Mammary epithelial cell (primary cell): ENCODE results near the gene DIS3L2.
"Not testable (repeated sequence)": the region's sequence is repeated elsewhere in the genome, so short reads cannot be mapped to it uniquely, and the experiment has no call there.

ENCODE experiments used
- CTCF ChIP-seq, 2 donors: IDR thresholded peaks in 1 of 2; conservative IDR thresholded peaks in 1 of 2; 2 replicates each; pipeline ENCODE4 v1.5.1; 2011 to 2012; ENCODE audit warnings: inconsistent platforms in 2 of 2, low read length in 2 of 2, mild to moderate bottlenecking in 2 of 2, control low read depth in 1 of 2, low read depth in 1 of 2; ENCODE audit not compliant: insufficient read depth in 1 of 2; ENCODE audit errors: extremely low read depth in 1 of 2
- EZH2 ChIP-seq: IDR thresholded peaks from 2 replicates; pipeline ENCODE4 v1.6.1; 2012; ENCODE audit warnings: low read length, inconsistent platforms, borderline replicate concordance

- not testable (repeated sequence) for TF ChIP-seq CTCF (conservative IDR thresholded peaks at IDR 0.05 in 1 of 2, IDR thresholded peaks at IDR 0.05 in 1 of 2; ENCODE audit: extremely low read depth in 1 of 2, insufficient read depth in 1 of 2, low read depth in 1 of 2, low read length in 2 of 2); EZH2
Measured at GRCh38 chr2:232334136-232334884, 372.8 kb downstream of the DIS3L2 start.
